Ovary (tissue), 9 donors: ENCODE measurements around the gene ZPBP2. TPM values are rescaled to one million over a fixed set of nuclear protein-coding genes. Genes with fewer than 3 reads are reported as not detected.

ENCODE experiments used
- DNase-seq, 5 donors: peaks; one replicate each; pipeline ENCODE4 v3.0.0-alpha.2; 2019 to 2020
- H3K27ac ChIP-seq, 2 donors: fragments of 200-600 bp; one replicate each; pipeline versions ENCODE4 v1.5.1 to v1.8.0; 2019 to 2022
- H3K27me3 ChIP-seq: fragments of 200-600 bp; one replicate; pipeline ENCODE4 v1.8.0; 2022
- H3K36me3 ChIP-seq: fragments of 200-600 bp; sonication (generic); one replicate; pipeline ENCODE4 v1.5.1; 2019
- H3K4me1 ChIP-seq: one replicate; pipeline ENCODE4 v1.8.1; 2013; ENCODE audit warnings: mild to moderate bottlenecking, moderate library complexity; ENCODE audit not compliant: insufficient read depth
- H3K4me3 ChIP-seq: fragments of 200-600 bp; sonication (generic); one replicate; pipeline ENCODE4 v1.5.1; 2017
- H3K9me3 ChIP-seq, 2 donors: fragments of 200-600 bp in 1 of 2; sonication (generic) in 1 of 2; one replicate each; pipeline versions ENCODE4 v1.5.1 to v1.8.1; 2013 to 2019; ENCODE audit warnings: mild to moderate bottlenecking in 1 of 2, moderate library complexity in 1 of 2
- EP300 ChIP-seq: sonication (generic); formaldehyde crosslinking; IDR thresholded peaks from one replicate; pipeline ENCODE4 v1.6.1; 2017; ENCODE audit warnings: antibody characterized with exemption
- POLR2A ChIP-seq: fragments of 450-650 bp; IDR thresholded peaks from one replicate; pipeline ENCODE4 v1.6.1; 2017; ENCODE audit warnings: antibody characterized with exemption, mild to moderate bottlenecking, moderate library complexity
- WGBS, 3 donors: extraction: QIAGEN DNeasy Blood & Tissue Kit in 1 of 3; methylation state at CpG; one replicate each; pipeline versions ENCODE4 v1.1.5 to v1.1.7; 2013 to 2017; 5-methylcytosine and 5-hydroxymethylcytosine counted together
- intact Hi-C, 4 donors: fragments of 100-400 bp; cut with DNase I; formaldehyde crosslinking; loops; one replicate each; pipeline versions ENCODE4 v1.11.0 to v1.15.1; 2022 to 2023
- polyA plus RNA-seq, 2 donors: library from polyadenylated mRNA; stranded (reverse); fragments of 200-250 nt in 1 of 2; fragments of 350-450 nt in 1 of 2; fragmentation: Illumina TruSeq in 1 of 2; extraction: RNeasy Lipid Tissue Mini Kit (QIAGEN cat#74804) in 1 of 2; gene quantifications; one replicate each; pipeline ENCODE4 v1.2.3, GENCODE V29; 2013 to 2014
- total RNA-seq, 7 donors: library from RNA; depleted of rRNA in 2 of 7; stranded (reverse); fragments of >200 nt in 2 of 7; fragmentation: NEBNext Ultra II Directional in 3 of 7; extraction: Animal tissue kit (Norgen Biotek cat#: 25700) in 3 of 7; gene quantifications; one replicate each; pipeline versions ENCODE4 v1.1.0 to v1.2.4, GENCODE V29; 2016 to 2023
- TF ChIP-seq, protein P1 (sequence below), 3 donors: fragments of 450-650 bp in 2 of 3; fragments of 200-600 bp in 1 of 3; IDR thresholded peaks; one replicate each; pipeline versions ENCODE4 v1.5.1 to v1.8.0; 2016 to 2022; ENCODE audit warnings: antibody characterized with exemption in 3 of 3, mild to moderate bottlenecking in 1 of 3
- donor health status: DM: no; HTN: no; CAD: no; lungs with moderate emphysema.
- donor health status: DM: no; HTN: no; CAD: no.
- donor health status: Bipolar disorder and iron deficiency.
- donor health status: DM: yes; HTN: yes; CAD: no.
- donor health status: DM: no; HTN: no; CAD: no.
- donor health status: DM: yes; HTN: yes; CAD: no.

The ZPBP2 gene
- total and polyA plus RNA-seq, 9 donors, result not detected

DNA sequence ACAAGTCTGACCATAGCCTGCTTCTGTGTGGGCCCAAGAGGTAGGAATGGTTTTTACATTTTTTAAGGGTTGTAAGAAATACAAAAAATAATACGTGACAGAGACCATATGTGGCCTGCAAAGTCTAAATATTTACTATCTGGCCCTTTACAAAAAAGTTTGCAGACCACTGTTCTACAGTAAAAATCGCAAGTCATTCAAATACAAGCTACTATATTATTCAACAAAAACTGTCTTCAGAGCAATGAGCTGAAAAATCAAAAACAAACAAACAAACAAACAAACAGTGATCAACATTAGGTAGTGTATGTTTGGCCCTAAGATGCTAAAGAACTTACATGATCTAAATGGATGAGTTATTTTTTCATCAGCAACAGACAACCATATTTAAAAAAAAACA lies 36.4 kb upstream of the ZPBP2 start:
- TF ChIP-seq EP300 (no peak), POLR2A (no peak)
- TF ChIP-seq, protein P1, sequence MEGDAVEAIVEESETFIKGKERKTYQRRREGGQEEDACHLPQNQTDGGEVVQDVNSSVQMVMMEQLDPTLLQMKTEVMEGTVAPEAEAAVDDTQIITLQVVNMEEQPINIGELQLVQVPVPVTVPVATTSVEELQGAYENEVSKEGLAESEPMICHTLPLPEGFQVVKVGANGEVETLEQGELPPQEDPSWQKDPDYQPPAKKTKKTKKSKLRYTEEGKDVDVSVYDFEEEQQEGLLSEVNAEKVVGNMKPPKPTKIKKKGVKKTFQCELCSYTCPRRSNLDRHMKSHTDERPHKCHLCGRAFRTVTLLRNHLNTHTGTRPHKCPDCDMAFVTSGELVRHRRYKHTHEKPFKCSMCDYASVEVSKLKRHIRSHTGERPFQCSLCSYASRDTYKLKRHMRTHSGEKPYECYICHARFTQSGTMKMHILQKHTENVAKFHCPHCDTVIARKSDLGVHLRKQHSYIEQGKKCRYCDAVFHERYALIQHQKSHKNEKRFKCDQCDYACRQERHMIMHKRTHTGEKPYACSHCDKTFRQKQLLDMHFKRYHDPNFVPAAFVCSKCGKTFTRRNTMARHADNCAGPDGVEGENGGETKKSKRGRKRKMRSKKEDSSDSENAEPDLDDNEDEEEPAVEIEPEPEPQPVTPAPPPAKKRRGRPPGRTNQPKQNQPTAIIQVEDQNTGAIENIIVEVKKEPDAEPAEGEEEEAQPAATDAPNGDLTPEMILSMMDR (IDR thresholded peaks at IDR 0.05), result no peak
- Histone ChIP-seq H3K9me3 (no peaks in the 10 kb centered on the region), H3K27ac (no peak overlapping the region), H3K4me1 (no peaks in the 10 kb centered on the region), H3K27me3 (no peaks in the 10 kb centered on the region), H3K36me3 (no peaks in the 10 kb centered on the region), H3K4me3 (no peak overlapping the region)
- 22 to 35% (median 29%) methylated on average over 2 of the region's 2 CpGs for WGBS, 3 donors
- DNase-seq, result no peak
- intact Hi-C loops, result no loop called here

DNA sequence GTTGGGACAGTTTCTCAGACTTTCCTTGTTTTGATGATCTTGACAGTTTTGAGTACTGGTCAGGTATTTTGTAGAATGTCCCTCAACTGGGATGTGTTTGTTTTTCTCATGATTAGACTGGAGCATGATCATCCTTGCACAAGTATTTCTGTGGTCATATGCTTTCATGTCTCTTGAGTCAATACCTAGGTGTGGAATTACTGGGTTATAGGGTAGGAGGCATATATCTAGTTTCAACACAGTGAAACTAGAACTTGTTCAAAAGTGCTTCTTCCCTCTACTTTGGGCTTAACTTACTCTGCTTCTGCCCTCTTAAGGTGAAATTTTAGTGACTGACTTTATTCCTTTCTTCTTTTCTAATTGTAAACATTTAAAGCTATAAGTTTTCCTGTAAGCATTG lies 34.0 kb upstream of the ZPBP2 start:
- Histone ChIP-seq H3K36me3 (no peaks in the 10 kb centered on the region), H3K4me1 (no peaks in the 10 kb centered on the region), H3K27me3 (no peaks in the 10 kb centered on the region), H3K9me3 (peaks cover 0 to 4% of the 10 kb centered on the region in 2 donors), H3K27ac (no peak overlapping the region), H3K4me3 (no peak overlapping the region)
- DNase-seq, result no peak
- no peak for TF ChIP-seq POLR2A
- TF ChIP-seq, protein P1 (IDR thresholded peaks at IDR 0.05), result no peak
- no peak for TF ChIP-seq EP300
- intact Hi-C loops, result no loop called here

DNA sequence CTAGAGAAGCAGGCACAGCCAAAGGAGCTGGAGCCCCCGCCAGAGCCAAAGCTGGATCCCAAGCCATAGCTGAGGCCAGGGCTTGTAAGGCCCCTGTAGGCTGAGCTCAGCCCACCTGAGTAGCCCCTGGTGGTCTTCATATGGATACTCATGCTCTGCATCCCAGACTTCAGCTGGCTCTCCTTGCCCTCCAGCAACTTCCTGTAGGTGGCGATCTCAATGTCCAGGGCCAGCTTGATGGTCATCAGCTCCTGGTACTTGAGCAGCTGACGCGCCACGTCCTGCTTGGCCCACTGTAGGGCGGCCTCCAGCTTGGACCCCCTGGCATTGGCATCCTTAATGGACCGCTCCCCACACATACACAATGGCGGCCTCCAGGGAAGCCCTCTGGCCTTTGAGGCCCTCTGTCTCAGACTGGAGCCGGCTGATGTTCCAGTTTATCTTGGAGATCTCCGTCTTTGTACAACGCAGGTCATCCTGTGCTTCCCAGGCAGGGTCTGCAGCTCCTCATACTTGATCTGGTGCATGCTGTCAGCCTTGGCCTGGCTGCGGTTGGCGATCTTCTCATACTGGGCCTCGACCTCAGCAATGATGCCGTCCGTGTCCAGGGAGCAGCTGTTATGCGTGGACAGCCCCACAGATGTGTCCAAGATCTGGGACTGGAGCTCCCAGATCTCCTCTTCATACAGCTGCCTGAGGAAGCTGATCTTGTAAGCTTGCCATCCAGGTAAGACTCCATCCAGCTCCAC lies 32.8 kb upstream of the ZPBP2 start:
- Histone ChIP-seq H3K27me3 (no peaks in the 10 kb centered on the region), H3K27ac (no peak overlapping the region), H3K4me1 (no peaks in the 10 kb centered on the region), H3K36me3 (no peaks in the 10 kb centered on the region), H3K4me3 (no peak overlapping the region), H3K9me3 (peaks cover 0 to 4% of the 10 kb centered on the region in 2 donors)
- 91 to 95% (median 93%) methylated on average over 17 of the region's 17 CpGs for WGBS, 3 donors
- intact Hi-C loops, result no loop called here
- DNase-seq, result no peak
- TF ChIP-seq EP300, result no peak
- TF ChIP-seq, protein P1 (IDR thresholded peaks at IDR 0.05), result no peak
- no peak for TF ChIP-seq POLR2A

DNA sequence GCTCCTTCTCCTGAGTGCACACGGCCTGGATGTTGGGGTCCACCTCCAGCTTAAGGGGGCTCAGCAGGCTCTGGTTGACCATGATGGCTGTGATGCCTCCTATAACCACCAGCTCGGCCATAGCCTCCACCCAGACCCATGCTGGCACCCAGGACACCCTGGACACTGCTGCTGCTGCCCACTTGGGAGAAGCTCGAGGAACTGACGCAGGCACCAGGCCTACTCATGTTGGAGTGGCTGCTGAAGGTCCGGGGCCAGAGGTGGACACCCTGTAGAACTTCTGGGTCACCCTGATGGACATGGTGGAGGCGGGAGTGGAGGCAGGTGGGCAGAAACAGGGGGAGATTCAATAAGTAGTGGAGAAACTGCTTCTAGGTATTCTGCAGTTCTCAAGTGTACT lies 31.9 kb upstream of the ZPBP2 start:
- Histone ChIP-seq H3K27me3 (no peaks in the 10 kb centered on the region), H3K27ac (no peak overlapping the region), H3K9me3 (peaks cover 0 to 4% of the 10 kb centered on the region in 2 donors), H3K36me3 (no peaks in the 10 kb centered on the region), H3K4me3 (no peak overlapping the region), H3K4me1 (no peaks in the 10 kb centered on the region)
- DNase-seq, result no peak
- TF ChIP-seq POLR2A, result no peak
- no peak for TF ChIP-seq EP300
- TF ChIP-seq, protein P1 (IDR thresholded peaks at IDR 0.05), result no peak
- intact Hi-C loops, result no loop called here
- 77 to 87% (median 86%) methylated on average over 6 of the region's 6 CpGs for WGBS, 3 donors
